ENCODE results near the gene SPINDOC. TPM values are rescaled to one million over a fixed set of nuclear protein-coding genes. Genes with fewer than 3 reads are reported as not detected.

Gene SPINDOC
- polyA plus RNA-seq, 1 experiment = 15.8 TPM

DNA sequence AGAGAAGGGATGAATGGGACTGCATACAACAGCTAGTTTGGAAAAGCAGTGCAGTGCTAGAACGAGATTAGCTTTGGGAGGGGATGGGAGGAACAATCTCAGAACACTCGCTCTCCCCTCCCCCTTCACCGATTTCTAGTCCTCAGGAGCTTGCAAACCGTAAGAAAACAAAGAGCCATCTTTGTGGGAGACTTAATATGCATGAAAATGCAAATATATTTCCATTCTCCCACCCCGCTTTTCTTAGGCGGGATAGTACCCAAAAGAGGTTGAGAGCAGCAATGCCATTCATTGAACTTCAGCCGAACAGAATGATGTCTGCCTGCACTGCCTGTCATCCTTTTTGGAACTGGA lies 1.1 kb downstream of the SPINDOC start:
- DNase-seq (ENCODE audit: low read depth, low spot score) = no peak
- CTCF ChIA-PET = interaction anchor here (0.6 to 1.0 kb wide), 2 partner anchors 47 to 81 kb away, joined by 5 to 6 read pairs; partner anchors contain the start of gene ZFTA

GRCh38 chr11:63816166-63816565 lies 2.9 kb downstream of the SPINDOC start:
- ChIA-PET CTCF (no interaction called here), POLR2A (no interaction called here)
- Histone ChIP-seq H3K27me3 (ENCODE audit: control insufficient read depth, insufficient read depth, low read length) (no peaks in the 10 kb centered on the region), H3K9me3 (ENCODE audit: control insufficient read depth, insufficient read depth, low read length) (no peaks in the 10 kb centered on the region; the same call in 1 of the 2 replicates), H3K27ac (ENCODE audit: low read depth, low read length) (no peak overlapping the region), H3K4me3 (ENCODE audit: low read depth, low read length) (no peak overlapping the region)
- TF ChIP-seq, protein P1, sequence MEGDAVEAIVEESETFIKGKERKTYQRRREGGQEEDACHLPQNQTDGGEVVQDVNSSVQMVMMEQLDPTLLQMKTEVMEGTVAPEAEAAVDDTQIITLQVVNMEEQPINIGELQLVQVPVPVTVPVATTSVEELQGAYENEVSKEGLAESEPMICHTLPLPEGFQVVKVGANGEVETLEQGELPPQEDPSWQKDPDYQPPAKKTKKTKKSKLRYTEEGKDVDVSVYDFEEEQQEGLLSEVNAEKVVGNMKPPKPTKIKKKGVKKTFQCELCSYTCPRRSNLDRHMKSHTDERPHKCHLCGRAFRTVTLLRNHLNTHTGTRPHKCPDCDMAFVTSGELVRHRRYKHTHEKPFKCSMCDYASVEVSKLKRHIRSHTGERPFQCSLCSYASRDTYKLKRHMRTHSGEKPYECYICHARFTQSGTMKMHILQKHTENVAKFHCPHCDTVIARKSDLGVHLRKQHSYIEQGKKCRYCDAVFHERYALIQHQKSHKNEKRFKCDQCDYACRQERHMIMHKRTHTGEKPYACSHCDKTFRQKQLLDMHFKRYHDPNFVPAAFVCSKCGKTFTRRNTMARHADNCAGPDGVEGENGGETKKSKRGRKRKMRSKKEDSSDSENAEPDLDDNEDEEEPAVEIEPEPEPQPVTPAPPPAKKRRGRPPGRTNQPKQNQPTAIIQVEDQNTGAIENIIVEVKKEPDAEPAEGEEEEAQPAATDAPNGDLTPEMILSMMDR (IDR thresholded peaks at IDR 0.05; ENCODE audit: low read depth, low read length) = no peak
- no peak for DNase-seq (ENCODE audit: low read depth, low spot score)

More for the DNA sequence above, 1.1 kb downstream of the SPINDOC start:
- Histone ChIP-seq H3K9me3 (ENCODE audit: control insufficient read depth, insufficient read depth, low read length) (no peaks in the 10 kb centered on the region; the same call in 1 of the 2 replicates), H3K4me3 (ENCODE audit: low read depth, low read length) (peak overlapping the region; percentile 95), H3K27ac (ENCODE audit: low read depth, low read length) (no peak overlapping the region), H3K27me3 (ENCODE audit: control insufficient read depth, insufficient read depth, low read length) (no peaks in the 10 kb centered on the region)
- POLR2A ChIA-PET = interaction anchor here (0.6 to 1.5 kb wide), 3 partner anchors 45 to 160 kb away, joined by 3 to 5 read pairs (median 4); partner anchors contain the start of genes COX8A and ZFTA
- TF ChIP-seq, protein P1 (IDR thresholded peaks at IDR 0.05; ENCODE audit: low read depth, low read length) = no peak

- H3K27me3 ChIP-seq (ENCODE audit: control insufficient read depth, insufficient read depth, low read length) = no peaks in the 10 kb centered on the region
- no peaks in the 10 kb centered on the region; the same call in 1 of the 2 replicates for H3K9me3 ChIP-seq (ENCODE audit: control insufficient read depth, insufficient read depth, low read length)
- no peak for DNase-seq (ENCODE audit: low read depth, low spot score)
- ChIA-PET POLR2A (no interaction called here), CTCF (interaction anchor here (2.8 kb wide), 1 partner anchor 20 kb away, joined by 17 read pairs; no protein-coding TSS in a partner anchor)
- no peak overlapping the region for H3K27ac ChIP-seq (ENCODE audit: low read depth, low read length)
- no peak overlapping the region for H3K4me3 ChIP-seq (ENCODE audit: low read depth, low read length)
- TF ChIP-seq, protein P1 (IDR thresholded peaks at IDR 0.05; ENCODE audit: low read depth, low read length) = no peak
These were observed 3.5 kb downstream of the SPINDOC start for GRCh38 chr11:63816732-63817131.

- TF ChIP-seq, protein P1 (IDR thresholded peaks at IDR 0.05; ENCODE audit: low read depth, low read length) = no peak
- DNase-seq (ENCODE audit: low read depth, low spot score) = no peak
- Histone ChIP-seq H3K27ac (ENCODE audit: low read depth, low read length) (no peak overlapping the region), H3K9me3 (ENCODE audit: control insufficient read depth, insufficient read depth, low read length) (no peaks in the 10 kb centered on the region; the same call in 1 of the 2 replicates), H3K4me3 (ENCODE audit: low read depth, low read length) (no peak overlapping the region), H3K27me3 (ENCODE audit: control insufficient read depth, insufficient read depth, low read length) (no peaks in the 10 kb centered on the region)
- ChIA-PET POLR2A (no interaction called here), CTCF (interaction anchor here (2.8 kb wide), 1 partner anchor 19 kb away, joined by 17 read pairs; no protein-coding TSS in a partner anchor)
These were observed 4.7 kb downstream of the SPINDOC start for GRCh38 chr11:63817758-63818498.

DNA sequence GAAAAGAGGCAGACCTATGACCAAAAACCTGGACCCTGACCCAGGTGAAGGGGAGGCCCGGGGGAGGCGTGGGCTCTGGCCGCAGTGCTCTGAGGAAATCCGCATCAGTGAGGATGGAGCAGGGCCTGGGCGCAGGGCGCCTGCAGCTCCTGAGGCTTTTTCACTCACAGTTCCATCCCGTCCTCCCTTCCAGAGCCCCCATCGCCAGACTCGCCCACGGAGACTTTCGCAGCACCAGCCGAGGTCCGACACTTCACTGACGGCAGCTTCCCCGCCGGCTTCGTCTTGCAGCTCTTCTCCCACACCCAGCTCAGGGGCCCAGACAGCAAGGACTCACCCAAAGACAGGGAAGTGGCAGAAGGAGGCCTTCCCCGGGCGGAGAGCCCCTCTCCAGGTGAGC lies 5.4 kb downstream of the SPINDOC start:
- ChIA-PET CTCF (interaction anchor here (2.8 kb wide), 1 partner anchor 18 kb away, joined by 17 read pairs; no protein-coding TSS in a partner anchor), POLR2A (no interaction called here)
- DNase-seq (ENCODE audit: low read depth, low spot score) = no peak
- H3K4me3 ChIP-seq (ENCODE audit: low read depth, low read length) = no peak overlapping the region
- TF ChIP-seq, protein P1 (IDR thresholded peaks at IDR 0.05; ENCODE audit: low read depth, low read length) = no peak
- no peaks in the 10 kb centered on the region for H3K9me3 ChIP-seq (ENCODE audit: control insufficient read depth, insufficient read depth, low read length)
- H3K27me3 ChIP-seq (ENCODE audit: control insufficient read depth, insufficient read depth, low read length) = no peaks in the 10 kb centered on the region
- H3K27ac ChIP-seq (ENCODE audit: low read depth, low read length) = no peak overlapping the region
